Stimulated activated CD8-positive, alpha-beta memory T cell treated with anti-CD3 and anti-CD28 coated beads, Interleukin-15, amount 100 ng/mL, for 48 hours (primary cell): ENCODE results near the gene NLGN3.
"Not testable (repeated sequence)": the region's sequence is repeated elsewhere in the genome, so short reads cannot be mapped to it uniquely, and the experiment has no call there.

Source experiments
- DNase-seq, 2 donors: peaks; one replicate each; pipeline ENCODE4 v3.0.0-alpha.2; 2020; ENCODE audit warnings: low read depth in 2 of 2

NLGN3 gene

GRCh38 chrX:71169586-71169985 lies 24.9 kb downstream of the NLGN3 start:
- DNase-seq: no peak

DNA sequence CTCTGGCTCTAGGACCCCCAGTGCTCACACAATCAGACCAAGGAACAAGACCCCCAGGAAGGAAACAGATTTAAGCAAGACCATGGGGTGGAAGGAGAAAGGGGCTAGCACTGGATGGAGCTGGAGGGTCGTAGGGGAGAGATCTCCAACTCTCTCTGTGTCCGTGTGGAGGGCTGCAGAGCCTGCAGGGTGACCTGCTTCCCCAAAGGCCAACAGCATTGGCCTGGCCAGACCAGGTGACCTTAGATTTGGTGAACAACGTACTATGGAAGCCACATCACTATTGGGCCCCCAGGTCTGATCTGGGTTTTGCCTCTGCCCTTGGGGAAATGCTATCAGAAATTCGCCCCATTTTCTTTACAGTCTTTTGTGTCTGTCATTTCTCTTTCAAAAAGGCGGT lies 26.0 kb downstream of the NLGN3 start:
- no peak for DNase-seq

DNA sequence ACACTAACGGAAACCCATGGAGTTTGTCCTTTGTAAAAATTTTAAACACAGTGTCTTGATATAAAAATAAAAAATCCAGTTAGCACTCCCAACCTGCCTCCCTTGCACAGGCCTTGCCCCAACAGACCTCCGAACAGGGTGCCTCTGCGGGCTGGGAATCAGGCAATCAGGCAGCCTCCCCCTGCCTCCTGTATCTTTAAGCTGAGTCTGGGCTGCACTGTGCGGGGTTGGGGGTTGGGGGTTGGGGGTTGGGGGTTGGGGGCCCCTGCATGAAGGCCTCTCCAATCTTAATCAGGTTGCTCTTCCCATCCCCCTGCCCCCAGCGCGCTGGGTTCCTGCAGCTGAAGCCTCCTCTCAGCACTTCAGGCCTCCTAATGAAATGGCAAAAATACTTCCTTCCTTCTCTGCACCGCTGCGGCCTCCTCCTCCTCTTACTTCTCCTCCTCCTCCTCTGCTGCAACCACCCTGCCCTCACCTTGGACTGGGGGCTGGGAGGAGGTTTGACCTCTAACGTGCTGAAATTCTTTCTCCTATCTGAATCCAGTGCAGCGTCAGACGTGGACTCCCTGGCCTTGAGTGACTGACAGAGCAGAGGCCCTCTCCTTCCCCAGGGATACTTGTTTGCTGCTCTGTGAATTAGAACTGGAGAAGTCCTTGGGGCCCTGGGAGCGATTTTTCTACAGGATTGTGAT lies 26.6 kb downstream of the NLGN3 start:
- DNase-seq: no peak

DNA sequence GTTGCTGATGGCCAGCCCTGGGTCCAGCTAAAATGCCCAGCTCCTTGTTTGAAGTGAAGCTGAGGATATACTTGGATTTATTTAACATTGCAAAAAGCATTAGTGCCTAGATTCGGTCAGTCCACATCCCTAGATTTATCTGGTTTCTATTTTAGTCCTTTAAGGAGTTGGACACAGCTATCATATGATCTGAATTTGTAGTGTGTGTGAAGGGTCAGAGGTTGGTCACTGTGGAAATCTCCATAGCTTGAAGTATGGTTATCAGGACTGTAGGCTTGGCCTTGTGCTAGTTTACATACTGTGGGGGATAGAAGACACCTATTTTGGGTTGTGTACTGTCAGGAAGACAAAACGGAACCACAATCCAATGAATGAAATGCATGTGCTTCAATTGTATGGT lies 28.8 kb downstream of the NLGN3 start:
- no peak for DNase-seq

GRCh38 chrX:71174795-71175194 lies 30.2 kb downstream of the NLGN3 start:
- DNase-seq: no peak

DNA sequence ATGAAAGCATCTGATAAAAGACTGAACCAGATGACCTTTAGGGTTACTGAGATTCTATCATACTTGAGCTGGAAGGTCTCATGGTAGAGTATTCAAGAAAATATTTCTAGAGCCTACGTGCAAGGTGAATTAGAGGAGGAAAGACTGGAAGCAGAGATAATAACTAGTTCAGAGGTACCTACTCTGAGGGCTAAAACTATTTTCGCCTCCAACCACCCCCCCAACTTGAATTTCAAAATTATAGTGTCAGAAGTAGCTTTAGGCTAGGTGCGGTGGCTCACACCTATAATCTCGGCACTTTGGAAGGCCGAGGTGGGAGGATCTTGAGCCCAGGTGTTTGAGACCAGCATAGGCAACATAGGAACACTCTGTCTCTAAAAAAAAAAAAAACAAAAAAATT lies 30.9 kb downstream of the NLGN3 start:
- DNase-seq: no peak

DNA sequence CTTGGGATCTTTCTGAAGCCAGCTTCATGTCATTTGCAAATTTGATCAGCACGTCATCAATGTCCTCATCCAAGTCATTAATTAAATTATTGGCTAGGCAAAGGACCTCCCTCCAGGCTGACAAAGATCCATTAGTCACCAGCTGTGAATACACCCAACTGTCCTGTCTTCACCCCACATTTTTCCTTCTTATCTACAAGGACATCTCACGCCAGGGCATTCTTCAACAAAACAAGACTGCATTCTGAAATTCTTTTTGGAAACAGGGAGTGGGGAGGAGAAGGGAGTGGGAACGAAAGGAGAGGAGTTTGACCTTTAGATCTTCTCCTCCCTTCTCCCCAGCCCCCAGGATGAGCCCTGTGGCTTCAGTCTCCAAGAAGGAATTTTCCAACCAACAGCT lies 32.7 kb downstream of the NLGN3 start:
- no peak for DNase-seq

DNA sequence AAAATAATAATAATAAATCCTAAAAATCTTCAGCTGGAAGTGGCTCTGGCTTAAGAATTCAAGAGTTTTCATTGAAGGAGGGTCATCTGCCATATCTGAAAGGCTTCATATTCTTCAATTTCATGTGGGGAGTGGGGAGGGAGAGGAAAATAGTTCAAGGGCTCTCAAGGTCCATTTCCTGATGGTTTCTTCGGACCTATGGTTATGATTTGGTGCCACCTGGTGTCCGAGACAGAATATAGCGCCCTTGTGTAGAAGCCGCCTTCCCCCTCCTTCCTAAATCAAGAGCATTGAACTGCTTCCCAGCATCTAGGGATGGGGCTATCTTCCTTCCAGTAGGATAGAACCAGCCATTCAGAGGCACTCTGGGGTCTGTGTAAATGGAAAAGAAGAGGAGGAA lies 34.3 kb downstream of the NLGN3 start:
- no peak for DNase-seq

DNA sequence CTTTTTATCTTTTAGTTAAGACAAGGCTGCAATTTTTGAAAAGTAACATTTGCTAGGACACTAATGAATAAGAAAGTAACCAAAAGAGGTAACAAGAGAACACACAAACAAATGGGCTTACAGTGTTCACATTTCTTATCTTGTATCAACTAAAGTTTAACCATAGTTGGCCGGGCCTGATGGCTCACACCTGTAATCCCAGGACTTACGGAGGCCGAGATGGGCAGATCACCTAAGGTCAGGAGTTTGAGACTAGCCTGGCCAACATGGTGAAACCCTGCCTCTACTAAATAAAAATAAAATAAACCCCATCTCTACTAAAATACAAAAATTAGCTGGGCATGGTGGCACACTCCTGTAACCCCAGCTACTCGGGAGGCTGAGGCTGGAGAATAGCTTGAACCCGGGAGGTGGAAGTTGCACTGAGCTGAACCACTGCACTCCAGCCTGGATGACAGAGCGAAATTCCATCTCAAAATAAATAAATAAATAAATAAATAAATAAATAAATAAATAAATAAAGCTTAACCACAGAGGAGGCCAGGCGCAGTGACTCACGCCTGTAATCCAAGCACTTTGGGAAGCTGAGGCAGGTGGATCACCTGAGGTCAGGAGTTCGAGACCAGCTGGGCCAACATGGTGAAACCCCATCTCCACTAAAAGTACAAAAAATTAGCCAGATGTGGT lies 36.1 kb downstream of the NLGN3 start:
- not testable (repeated sequence) for DNase-seq

GRCh38 chrX:71181558-71181909 lies 36.9 kb downstream of the NLGN3 start:
- peak; percentile 27 to 31 for DNase-seq

- peak; percentile 70 to 72 for DNase-seq
Measured at GRCh38 chrX:71181910-71182799, 37.5 kb downstream of the NLGN3 start.

GRCh38 chrX:71182871-71183270 lies 38.2 kb downstream of the NLGN3 start:
- no peak for DNase-seq

DNA sequence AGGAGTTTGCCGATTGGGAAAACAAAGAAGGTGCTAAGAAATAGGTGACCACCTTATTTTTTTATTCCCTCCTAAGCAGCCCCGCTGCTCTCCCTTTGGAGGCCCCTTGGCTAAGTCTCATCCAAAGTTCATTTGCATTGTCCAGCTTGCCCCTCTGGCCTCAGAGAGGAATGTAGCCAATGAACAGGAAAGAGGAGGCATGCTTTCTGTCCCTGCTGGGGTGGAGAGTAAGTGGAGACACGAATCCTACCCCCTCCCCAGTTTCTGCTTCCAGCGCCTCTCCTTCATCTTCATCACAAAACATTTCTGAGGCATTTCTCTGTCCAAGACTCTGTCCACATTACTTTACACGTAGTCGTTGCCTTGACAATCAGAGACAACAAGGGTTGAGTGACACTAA lies 38.7 kb downstream of the NLGN3 start:
- no peak for DNase-seq

- DNase-seq: no peak
Measured at GRCh38 chrX:71184092-71184491, 39.5 kb downstream of the NLGN3 start.

- DNase-seq: no peak
Measured at GRCh38 chrX:71184803-71185495, 40.3 kb downstream of the NLGN3 start.

DNA sequence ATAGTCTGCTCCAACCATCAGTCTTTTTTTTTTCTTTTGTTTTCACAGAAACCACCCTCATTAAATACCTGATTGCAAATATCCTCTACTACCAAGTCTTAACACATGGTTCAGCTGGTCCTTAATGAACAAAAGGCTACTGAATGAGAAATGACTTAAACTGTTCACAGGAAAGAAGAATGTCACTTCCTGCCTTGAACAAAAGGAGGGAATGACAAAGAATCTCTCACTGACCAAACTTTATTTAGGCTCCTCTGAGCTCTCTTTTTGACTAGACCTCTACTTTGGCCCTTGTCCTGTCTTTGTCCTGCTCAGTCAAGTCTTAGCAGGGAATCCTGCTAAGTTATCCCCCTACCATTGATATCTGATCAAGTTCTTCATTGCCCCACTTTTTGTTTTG lies 46.6 kb downstream of the NLGN3 start:
- DNase-seq: no peak

DNA sequence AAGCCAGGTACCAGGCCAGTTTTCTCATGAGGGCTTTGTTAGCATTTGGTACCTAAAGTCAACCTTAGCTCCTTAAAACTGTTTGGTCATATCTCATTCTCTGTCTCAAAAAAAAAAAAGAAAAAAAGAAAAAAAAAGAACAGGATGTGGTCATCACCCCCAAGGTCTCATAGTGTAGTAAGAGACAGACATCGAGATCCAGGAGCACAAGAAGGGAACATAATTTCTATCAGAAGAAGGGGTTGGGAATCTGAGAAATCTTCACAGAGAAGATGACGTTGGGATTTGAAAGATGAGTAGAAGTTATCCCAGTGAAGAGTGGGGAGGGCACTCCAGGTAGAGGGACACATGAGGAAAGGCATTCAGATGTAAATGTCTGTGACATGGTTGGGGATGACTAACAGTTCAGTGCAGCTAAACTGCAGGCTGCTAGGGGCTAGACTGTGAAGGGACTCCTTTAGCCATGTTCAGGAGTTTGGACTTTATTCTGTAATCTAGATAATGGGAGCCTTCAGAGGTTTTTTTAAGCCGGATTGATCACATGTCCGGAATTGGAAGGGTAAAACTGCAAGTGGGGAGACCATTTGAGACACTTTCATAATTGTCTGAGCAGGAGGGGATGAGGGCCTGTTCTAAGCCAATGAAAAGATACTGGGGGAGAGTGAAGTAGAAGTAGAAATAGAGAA lies 51.5 kb downstream of the NLGN3 start:
- no peak for DNase-seq

- DNase-seq: no peak
Measured at GRCh38 chrX:71198066-71198465, 53.4 kb downstream of the NLGN3 start.

GRCh38 chrX:71199252-71200008 lies 54.8 kb downstream of the NLGN3 start:
- DNase-seq: no peak

DNA sequence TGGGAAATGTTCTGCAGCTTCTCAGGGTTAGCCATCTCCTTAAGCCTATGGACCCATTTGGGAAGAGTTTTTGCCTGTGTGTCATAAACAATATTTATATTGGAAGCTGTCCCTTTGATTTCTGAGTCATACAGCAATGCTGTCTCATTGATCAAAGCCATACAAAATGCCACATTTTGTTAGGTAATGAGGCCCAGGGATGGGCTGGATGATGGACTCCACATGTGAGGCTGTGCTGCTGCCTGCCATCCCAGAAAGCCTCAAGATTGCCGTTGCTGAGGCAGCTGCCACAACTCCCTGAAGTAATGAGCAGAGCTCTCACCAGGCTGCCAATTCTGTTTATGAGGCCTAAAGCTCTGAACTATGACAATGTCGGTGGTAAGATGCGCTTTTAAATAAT lies 66.2 kb downstream of the NLGN3 start:
- DNase-seq: no peak

GRCh38 chrX:71212536-71212935 lies 67.9 kb downstream of the NLGN3 start:
- DNase-seq: no peak
